Activated B cell treated with CpG ODN at 0.5 μM for 24 hours (primary cell): ENCODE measurements around the gene AKAP8L. TPM values are rescaled to one million over a fixed set of nuclear protein-coding genes. Genes with fewer than 3 reads are reported as not detected.

Experiments used
- ATAC-seq: fragments of 200-7000 bp; cut with Tn5 transposase; one replicate; pipeline ENCODE4 v1.10.0; 2021; ENCODE audit warnings: low read depth, mild to moderate bottlenecking, moderate library complexity
- CTCF ChIA-PET: fragments of 350-600 bp; sonication (Branson Sonifier 250); formaldehyde crosslinking; loops from one replicate; lab custom pipeline; 2021; ENCODE audit warnings: antibody characterized with exemption; lab: Charles Lee
- POLR2A ChIA-PET: fragments of 350-600 bp; sonication (Branson Sonifier 250); formaldehyde crosslinking; loops from one replicate; lab custom pipeline; 2021; ENCODE audit warnings: antibody characterized with exemption; lab: Charles Lee
- DNase-seq: peaks from one replicate; pipeline ENCODE4 v3.0.0; 2022
- H3K27ac Mint-ChIP-seq: one replicate; pipeline ENCODE4 v1.8.0; 2020; ENCODE audit warnings: mixed read lengths
- H3K27me3 Mint-ChIP-seq: one replicate; pipeline ENCODE4 v1.8.0; 2021; ENCODE audit warnings: mixed read lengths
- H3K36me3 Mint-ChIP-seq: one replicate; pipeline ENCODE4 v1.8.0; 2021; ENCODE audit warnings: low read depth, mixed read lengths
- H3K4me1 Mint-ChIP-seq: one replicate; pipeline ENCODE4 v1.8.0; 2021; ENCODE audit warnings: mixed read lengths
- H3K4me3 Mint-ChIP-seq: one replicate; pipeline ENCODE4 v1.8.0; 2020; ENCODE audit warnings: mild to moderate bottlenecking, mixed read lengths
- H3K9me3 Mint-ChIP-seq: one replicate; pipeline ENCODE4 v1.8.0; 2020; ENCODE audit warnings: mixed read lengths
- intact Hi-C: fragments of 100-400 bp; cut with micrococcal nuclease; formaldehyde crosslinking; loops from one replicate; pipeline ENCODE4 v1.15.1; 2024
- total RNA-seq: library from RNA; stranded (reverse); gene quantifications from 2 replicates; pipeline ENCODE4 v1.2.3, GENCODE V29; 2022
- TF ChIP-seq, protein P1 (sequence below): fragments of 200-600 bp; IDR thresholded peaks from one replicate; pipeline ENCODE4 v1.8.0; 2022; ENCODE audit warnings: antibody characterized with exemption, mild to moderate bottlenecking

AKAP8L gene
- total RNA-seq, 1 donor from 2014 or later, result 163 TPM

DNA sequence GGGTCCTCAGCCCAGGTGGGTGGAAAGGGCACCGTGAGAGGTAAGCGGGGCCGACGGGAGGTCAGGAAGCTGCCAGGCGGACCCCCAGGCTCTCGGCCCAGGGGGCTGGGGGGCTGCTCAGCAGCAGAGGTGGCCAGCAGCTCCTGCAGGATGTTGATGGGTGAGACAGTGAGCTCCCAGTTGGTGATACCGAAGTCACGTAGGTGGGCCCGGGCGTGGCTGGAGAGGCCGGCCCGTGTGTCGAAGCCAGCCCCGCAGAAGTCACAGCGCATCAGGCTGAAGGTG is 18.0 kb upstream of the AKAP8L start:
- Mint-ChIP-seq H3K4me1 (peaks cover 13% of the 10 kb centered on the region), H3K9me3 (no peaks in the 10 kb centered on the region), H3K4me3 (no peak overlapping the region), H3K27me3 (no peaks in the 10 kb centered on the region), H3K27ac (no peak overlapping the region), H3K36me3 (peaks cover 5% of the 10 kb centered on the region)
- DNase-seq (no peak), ATAC-seq (no peak)
- CTCF ChIA-PET, result interaction anchor here (2.6 kb wide), 1 partner anchor 18 kb away, joined by 9 read pairs; the partner anchor contains the start of gene AKAP8L
- intact Hi-C loops, result no loop called here
- POLR2A ChIA-PET, result no interaction called here
- TF ChIP-seq, protein P1, sequence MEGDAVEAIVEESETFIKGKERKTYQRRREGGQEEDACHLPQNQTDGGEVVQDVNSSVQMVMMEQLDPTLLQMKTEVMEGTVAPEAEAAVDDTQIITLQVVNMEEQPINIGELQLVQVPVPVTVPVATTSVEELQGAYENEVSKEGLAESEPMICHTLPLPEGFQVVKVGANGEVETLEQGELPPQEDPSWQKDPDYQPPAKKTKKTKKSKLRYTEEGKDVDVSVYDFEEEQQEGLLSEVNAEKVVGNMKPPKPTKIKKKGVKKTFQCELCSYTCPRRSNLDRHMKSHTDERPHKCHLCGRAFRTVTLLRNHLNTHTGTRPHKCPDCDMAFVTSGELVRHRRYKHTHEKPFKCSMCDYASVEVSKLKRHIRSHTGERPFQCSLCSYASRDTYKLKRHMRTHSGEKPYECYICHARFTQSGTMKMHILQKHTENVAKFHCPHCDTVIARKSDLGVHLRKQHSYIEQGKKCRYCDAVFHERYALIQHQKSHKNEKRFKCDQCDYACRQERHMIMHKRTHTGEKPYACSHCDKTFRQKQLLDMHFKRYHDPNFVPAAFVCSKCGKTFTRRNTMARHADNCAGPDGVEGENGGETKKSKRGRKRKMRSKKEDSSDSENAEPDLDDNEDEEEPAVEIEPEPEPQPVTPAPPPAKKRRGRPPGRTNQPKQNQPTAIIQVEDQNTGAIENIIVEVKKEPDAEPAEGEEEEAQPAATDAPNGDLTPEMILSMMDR, result no peak

DNA sequence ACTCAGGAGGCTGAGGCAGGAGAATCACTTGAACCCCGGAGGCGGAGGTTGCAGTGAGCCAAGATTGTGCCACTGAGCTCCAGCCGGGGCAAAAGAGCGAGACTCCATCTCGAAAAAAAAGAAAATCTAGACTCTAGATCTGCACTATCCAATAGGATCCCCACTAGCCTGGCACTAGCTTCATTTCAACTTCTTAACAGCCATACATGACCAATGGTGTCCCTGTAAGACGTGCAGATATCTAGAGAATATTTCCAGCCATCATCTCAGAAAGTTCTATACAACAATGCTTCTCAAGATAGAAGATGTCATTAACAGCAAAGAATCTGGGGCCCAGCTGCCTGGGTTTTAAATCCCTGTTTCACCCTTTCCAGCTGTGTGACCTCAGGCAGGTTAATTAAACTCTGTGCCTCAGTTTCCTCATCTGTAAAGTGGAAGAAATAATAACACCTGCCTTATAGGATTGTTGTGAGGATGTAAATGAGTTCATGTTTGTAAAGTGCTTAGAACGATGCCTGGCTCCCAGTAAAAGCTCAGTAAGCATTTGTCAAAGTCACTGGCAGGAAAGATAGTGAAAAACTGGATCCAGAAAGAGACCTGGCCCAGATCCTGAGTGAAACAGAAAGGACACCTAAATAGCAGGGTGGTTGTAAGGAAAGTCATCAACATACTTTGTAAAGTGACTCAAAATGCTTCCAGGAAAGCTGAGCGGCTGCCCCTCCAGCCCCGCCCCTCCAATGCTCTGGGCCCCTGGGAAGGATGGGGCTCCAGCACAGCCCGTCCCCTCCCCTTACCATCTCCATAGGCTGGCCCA is 17.4 kb upstream of the AKAP8L start:
- no peak for DNase-seq
- Mint-ChIP-seq H3K9me3 (no peaks in the 10 kb centered on the region), H3K4me1 (peaks cover 19% of the 10 kb centered on the region), H3K27me3 (no peaks in the 10 kb centered on the region), H3K4me3 (no peak overlapping the region), H3K36me3 (peaks cover 8% of the 10 kb centered on the region), H3K27ac (no peak overlapping the region)
- TF ChIP-seq, protein P1, result no peak
- no peak for ATAC-seq
- POLR2A ChIA-PET, result interaction anchor here (1.0 to 1.1 kb wide), 2 partner anchors 17 to 18 kb away, joined by 3 to 4 read pairs; partner anchors contain the start of gene AKAP8L
- intact Hi-C loops, result no loop called here
- CTCF ChIA-PET, result interaction anchor here (2.6 kb wide), 1 partner anchor 17 kb away, joined by 9 read pairs; the partner anchor contains the start of gene AKAP8L

DNA sequence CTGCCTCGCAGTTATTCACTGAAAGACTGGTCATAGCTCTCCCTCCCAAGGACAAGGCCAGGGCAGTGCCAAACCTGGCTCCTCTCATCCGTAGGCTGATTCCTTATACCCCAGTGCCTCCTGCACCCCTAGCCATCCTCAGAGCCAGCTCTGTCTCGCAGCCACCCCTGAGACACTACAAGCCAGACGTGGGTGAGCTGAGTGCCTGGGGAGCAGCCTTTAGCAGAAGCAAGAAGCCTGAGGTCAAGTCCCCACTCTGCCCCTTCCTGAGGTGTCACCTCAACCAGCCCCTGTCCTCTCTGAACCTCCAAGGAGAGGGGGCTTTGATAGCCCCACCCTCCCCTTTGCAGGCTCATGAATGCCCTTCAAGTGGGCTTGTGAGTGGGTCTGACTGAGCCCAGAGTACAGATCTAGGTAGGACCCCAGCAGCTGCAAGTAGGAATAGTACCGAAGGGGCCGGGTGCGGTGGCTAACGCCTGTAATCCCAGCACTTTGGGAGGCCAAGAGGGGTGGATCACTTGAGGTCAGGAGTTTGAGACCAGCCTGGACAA is 14.8 kb upstream of the AKAP8L start:
- peak overlapping the region; percentile 97 for H3K4me3 Mint-ChIP-seq
- H3K9me3 Mint-ChIP-seq, result no peaks in the 10 kb centered on the region
- ATAC-seq (no peak), DNase-seq (no peak)
- TF ChIP-seq, protein P1, result no peak
- POLR2A ChIA-PET, result interaction anchor here (0.5 to 5.7 kb wide), 8 partner anchors 15 to 762 kb away, joined by 4 to 53 read pairs (median 10); partner anchors contain the start of genes AKAP8, AKAP8L and RASAL3
- CTCF ChIA-PET, result interaction anchor here (0.9 to 2.2 kb wide), 3 partner anchors 12 to 122 kb away, joined by 4 to 14 read pairs (median 6); partner anchors contain the start of gene AKAP8L
- H3K4me1 Mint-ChIP-seq, result peaks cover 31% of the 10 kb centered on the region
- H3K36me3 Mint-ChIP-seq, result peaks cover 14% of the 10 kb centered on the region
- intact Hi-C loops, result loop anchor here (1.0 to 5.0 kb wide), 3 partner anchors 16 to 101 kb away; partner anchors contain the start of genes BRD4, RASAL3 and WIZ
- H3K27ac Mint-ChIP-seq, result peak overlapping the region; percentile 93
- H3K27me3 Mint-ChIP-seq, result no peaks in the 10 kb centered on the region

DNA sequence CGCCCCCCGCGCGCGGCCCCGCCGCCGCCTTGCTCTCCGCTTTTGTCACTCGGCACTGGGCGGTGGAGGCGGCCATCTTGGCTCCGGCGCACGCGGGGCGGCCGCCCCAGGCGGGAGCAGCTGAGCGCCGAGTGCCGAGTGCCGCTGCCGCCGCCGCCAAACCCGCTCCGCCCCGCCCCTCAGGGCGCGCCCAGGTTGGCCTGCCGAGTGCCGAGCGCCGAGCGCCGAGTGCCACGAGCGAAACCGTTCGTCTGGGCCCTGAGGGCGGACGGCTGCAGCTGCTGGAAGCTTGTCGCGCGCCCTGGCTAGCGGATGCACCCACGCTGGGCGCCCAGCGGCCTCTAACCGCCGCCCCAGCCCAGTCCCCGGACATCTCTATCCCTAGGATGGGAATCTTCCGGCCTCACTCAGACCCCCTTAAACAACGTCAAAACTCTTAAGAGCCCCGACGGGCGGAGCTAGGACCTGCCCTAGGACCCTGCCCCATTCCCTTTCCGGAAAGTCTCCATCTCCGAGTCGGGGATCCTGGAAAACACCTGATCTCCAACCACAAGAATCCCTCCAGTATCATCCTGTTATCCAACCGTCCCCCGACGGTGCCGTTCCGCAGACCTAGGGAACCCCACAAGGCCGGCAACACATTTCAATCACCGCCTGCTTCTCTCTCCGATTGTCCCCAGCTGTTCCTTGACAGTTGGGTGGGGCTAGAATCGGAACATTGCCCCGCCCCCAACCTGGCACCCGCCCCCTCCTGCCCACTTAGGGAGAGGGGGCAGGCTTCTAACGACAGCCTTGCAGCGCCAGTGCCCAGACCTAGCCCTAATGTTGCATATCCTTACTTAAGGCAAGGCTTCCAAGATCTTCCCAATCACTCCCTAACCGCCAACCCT is 14.1 kb upstream of the AKAP8L start:
- H3K4me1 Mint-ChIP-seq, result peaks cover 31% of the 10 kb centered on the region
- TF ChIP-seq, protein P1, result no peak
- peak overlapping the region; percentile 93 for H3K27ac Mint-ChIP-seq
- DNase-seq (peak; percentile 92), ATAC-seq (peak; percentile 89)
- ChIA-PET POLR2A (interaction anchor here (0.5 to 5.7 kb wide), 9 partner anchors 14 to 743 kb away, joined by 3 to 53 read pairs (median 9); partner anchors contain the start of genes AKAP8, AKAP8L, RASAL3 and ZNF333), CTCF (interaction anchor here (0.9 to 2.2 kb wide), 3 partner anchors 12 to 123 kb away, joined by 4 to 14 read pairs (median 6); partner anchors contain the start of gene AKAP8L)
- H3K27me3 Mint-ChIP-seq, result no peaks in the 10 kb centered on the region
- H3K36me3 Mint-ChIP-seq, result peaks cover 14% of the 10 kb centered on the region
- peak overlapping the region; percentile 97 for H3K4me3 Mint-ChIP-seq
- no peaks in the 10 kb centered on the region for H3K9me3 Mint-ChIP-seq
- intact Hi-C loops, result loop anchor here (1.0 to 5.0 kb wide), 6 partner anchors 14 to 123 kb away; partner anchors contain the start of genes AKAP8, BRD4, RASAL3 and WIZ
